IPS-NIHi11 (cell line): Measurements from ENCODE around the gene CYP27A1.
A peak's percentile ranks its signal among the peaks of the same experiment; 100 is the strongest.

Experiments
- DNase-seq: peaks from one replicate; pipeline ENCODE4 v3.0.0; 2012; ENCODE audit warnings: mixed read lengths, low spot score

The CYP27A1 gene

GRCh38 chr2:218858671-218859555 is 77.0 kb downstream of the CYP27A1 start:
- DNase-seq: no peak

GRCh38 chr2:218859556-218859987 is 77.6 kb downstream of the CYP27A1 start, which contains the start of gene WNT6:
Gene WNT6, plus strand, starts transcription at chr2:218859805. Its CDS starts 233 bp downstream, at chr2:218860038.
- no peak for DNase-seq

GRCh38 chr2:218859988-218860831 is 78.3 kb downstream of the CYP27A1 start:
- DNase-seq: no peak

GRCh38 chr2:218860950-218861381 is 79.0 kb downstream of the CYP27A1 start:
- DNase-seq: peak; percentile 93

- no peak for DNase-seq
Measured at GRCh38 chr2:218861645-218862318, 79.8 kb downstream of the CYP27A1 start.

- DNase-seq: no peak
Measured at GRCh38 chr2:218863021-218863520, 81.1 kb downstream of the CYP27A1 start.
